NOMO-1 treated with dmso at 0.1 percent for 144 hours (cell line): Measurements from ENCODE around the gene SUN2.

Experiments
- DNase-seq: peaks from one replicate; lab custom pipeline; 2025; ENCODE audit not compliant: unreplicated experiment; lab: John Stamatoyannopoulos, UW

Gene SUN2

GRCh38 chr22:38777087-38777671 lies 21.4 kb upstream of the SUN2 start:
- DNase-seq, result no peak

GRCh38 chr22:38776086-38776485 lies 20.3 kb upstream of the SUN2 start:
- DNase-seq, result no peak

GRCh38 chr22:38775656-38776055 lies 19.9 kb upstream of the SUN2 start:
- DNase-seq, result no peak

- DNase-seq, result no peak
Measured at GRCh38 chr22:38774496-38775166, 18.8 kb upstream of the SUN2 start.

GRCh38 chr22:38773363-38773946 lies 17.7 kb upstream of the SUN2 start:
- DNase-seq, result no peak

- no peak for DNase-seq
Measured at GRCh38 chr22:38772623-38772873, 16.8 kb upstream of the SUN2 start.

GRCh38 chr22:38770257-38770949 lies 14.6 kb upstream of the SUN2 start:
- DNase-seq, result no peak

- no peak for DNase-seq
Measured at GRCh38 chr22:38768036-38768435, 12.2 kb upstream of the SUN2 start.

GRCh38 chr22:38767313-38767712 lies 11.5 kb upstream of the SUN2 start:
- no peak for DNase-seq

GRCh38 chr22:38766076-38766777 lies 10.4 kb upstream of the SUN2 start:
- no peak for DNase-seq

GRCh38 chr22:38762551-38762983 lies 6.8 kb upstream of the SUN2 start:
- no peak for DNase-seq

GRCh38 chr22:38761202-38762162 lies 5.7 kb upstream of the SUN2 start:
- DNase-seq, result no peak

GRCh38 chr22:38760477-38761201 lies 4.8 kb upstream of the SUN2 start:
- DNase-seq, result no peak

GRCh38 chr22:38759005-38759404 lies 3.2 kb upstream of the SUN2 start:
- DNase-seq, result no peak

- no peak for DNase-seq
Measured at GRCh38 chr22:38758276-38758945, 2.6 kb upstream of the SUN2 start.

- no peak for DNase-seq
Measured at GRCh38 chr22:38757464-38757757, 1.6 kb upstream of the SUN2 start.

- DNase-seq, result peak; percentile 31
Measured at GRCh38 chr22:38756711-38757463, 1.1 kb upstream of the SUN2 start.

- no peak for DNase-seq
Measured at GRCh38 chr22:38755155-38755910, 465 bp downstream of the SUN2 start.
